Breast epithelium (tissue), 4 donors: Measurements from ENCODE around the gene CPT1B. TPM values are rescaled to one million over a fixed set of nuclear protein-coding genes. Genes with fewer than 3 reads are reported as not detected.

Source experiments
- DNase-seq, 2 donors: peaks; one replicate each; pipeline ENCODE4 v3.0.0-alpha.2; 2019; ENCODE audit warnings: low spot score in 2 of 2
- H3K27ac ChIP-seq, 2 donors: fragments of 200-600 bp; sonication (generic) in 1 of 2; one replicate each; pipeline ENCODE4 v1.5.1; 2016 to 2019; ENCODE audit warnings: mild to moderate bottlenecking in 1 of 2
- H3K27me3 ChIP-seq, 2 donors: fragments of 200-600 bp; sonication (generic) in 1 of 2; one replicate each; pipeline versions ENCODE4 v1.5.1 to v1.6.0; 2017 to 2019; ENCODE audit warnings: control low read depth in 1 of 2, mild to moderate bottlenecking in 1 of 2
- H3K36me3 ChIP-seq: fragments of 200-600 bp; one replicate; pipeline ENCODE4 v1.5.1; 2019
- H3K4me1 ChIP-seq, 2 donors: fragments of 200-600 bp; sonication (generic); one replicate each; pipeline ENCODE4 v1.5.1; 2016 to 2019; ENCODE audit warnings: control low read depth in 1 of 2
- H3K4me3 ChIP-seq, 3 donors: fragments of 200-600 bp; sonication (generic); 1 replicate in 2 of 3; 2 replicates in 1 of 3; pipeline ENCODE4 v1.5.1; 2016 to 2019; ENCODE audit warnings: mild to moderate bottlenecking in 3 of 3, moderate library complexity in 2 of 3
- H3K9me3 ChIP-seq, 2 donors: fragments of 200-600 bp; sonication (generic) in 1 of 2; one replicate each; pipeline ENCODE4 v1.5.1; 2016 to 2019; ENCODE audit warnings: control low read depth in 1 of 2
- CTCF ChIP-seq, 3 donors: fragments of 450-650 bp; IDR thresholded peaks; one replicate each; pipeline ENCODE4 v1.5.1; 2016 to 2017; ENCODE audit warnings: antibody characterized with exemption in 3 of 3, mild to moderate bottlenecking in 3 of 3, moderate library complexity in 3 of 3
- POLR2A ChIP-seq: fragments of 450-650 bp; IDR thresholded peaks from one replicate; pipeline ENCODE4 v1.6.1; 2016; ENCODE audit warnings: antibody characterized with exemption, mild to moderate bottlenecking, moderate library complexity
- POLR2AphosphoS5 ChIP-seq, 3 donors: sonication (generic); formaldehyde crosslinking; IDR thresholded peaks; one replicate each; pipeline ENCODE4 v1.6.1; 2017; ENCODE audit warnings: antibody characterized with exemption in 3 of 3
- intact Hi-C: fragments of 100-400 bp; cut with DNase I; formaldehyde crosslinking; loops from one replicate; pipeline ENCODE4 v1.15.1; 2023; ENCODE audit warnings: low total_unique reads
- total RNA-seq, 3 donors: library from RNA; depleted of rRNA; stranded (reverse); fragments of >200 nt; gene quantifications; one replicate each; pipeline ENCODE4 v1.1.0, GENCODE V29; 2016

CPT1B gene
- total RNA-seq, 3 donors from 2014 or later, result 13.6 to 40.0 (median 39.4) TPM

DNA sequence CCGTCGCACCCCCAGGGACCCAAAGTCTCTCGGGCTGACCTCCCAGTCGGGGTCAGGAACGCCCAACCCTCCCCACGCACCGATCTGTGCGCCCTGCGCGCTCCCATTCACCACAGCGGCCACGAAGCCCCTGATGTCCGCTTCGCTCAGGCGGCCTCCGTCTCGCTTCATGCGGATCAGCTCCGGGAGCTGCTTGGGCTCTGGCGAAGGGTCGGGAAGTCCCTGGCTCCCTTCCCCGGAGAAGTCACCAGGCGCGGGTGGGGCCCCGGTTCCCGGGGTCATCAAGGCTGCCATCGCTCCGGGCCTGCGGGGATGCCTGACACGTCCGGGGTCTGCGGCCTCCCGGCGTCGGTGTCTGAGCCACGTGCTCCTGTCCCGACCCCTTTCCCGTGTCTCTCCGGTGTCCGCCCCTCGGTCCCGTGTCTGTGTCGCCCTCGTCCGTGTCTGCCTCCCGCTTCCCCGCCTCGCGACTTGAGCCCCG is 48.8 kb downstream of the CPT1B start:
- H3K9me3 ChIP-seq, result no peaks in the 10 kb centered on the region
- TF ChIP-seq POLR2AphosphoS5 (IDR thresholded peaks at IDR 0.05), result peak in 1 of 3 donors; percentile 8
- TF ChIP-seq POLR2A, result no peak
- intact Hi-C loops, result loop anchor here (5.0 kb wide), 1 partner anchor 53 kb away; the partner anchor contains the start of gene CHKB
- peak overlapping the region; percentile 68 to 84 (median 68) for H3K4me3 ChIP-seq
- H3K27ac ChIP-seq, result peak overlapping the region; percentile 98 to 99
- H3K4me1 ChIP-seq, result peaks cover 5 to 7% of the 10 kb centered on the region in 2 donors
- DNase-seq, result no peak
- no peaks in the 10 kb centered on the region for H3K36me3 ChIP-seq
- H3K27me3 ChIP-seq, result no peaks in the 10 kb centered on the region

GRCh38 chr22:50528682-50529415 is 49.4 kb downstream of the CPT1B start:
- no peaks in the 10 kb centered on the region for H3K27me3 ChIP-seq
- DNase-seq, result no peak
- peaks cover 10 to 12% of the 10 kb centered on the region in 2 donors for H3K4me1 ChIP-seq
- peak overlapping the region; percentile 98 to 99 for H3K27ac ChIP-seq
- peak overlapping the region; percentile 68 to 84 (median 68) for H3K4me3 ChIP-seq
- no peaks in the 10 kb centered on the region for H3K9me3 ChIP-seq
- intact Hi-C loops, result loop anchor here (5.0 kb wide), 1 partner anchor 53 kb away; the partner anchor contains the start of gene CHKB
- no peak for TF ChIP-seq POLR2A
- no peak for TF ChIP-seq POLR2AphosphoS5 (IDR thresholded peaks at IDR 0.05)
- TF ChIP-seq CTCF (IDR thresholded peaks at IDR 0.05), result no peak
- no peaks in the 10 kb centered on the region for H3K36me3 ChIP-seq

GRCh38 chr22:50527921-50528681 is 50.1 kb downstream of the CPT1B start:
- DNase-seq, result no peak
- H3K36me3 ChIP-seq, result peaks cover 1% of the 10 kb centered on the region
- intact Hi-C loops, result loop anchor here (5.0 kb wide), 1 partner anchor 54 kb away; the partner anchor contains the start of gene CHKB
- no peaks in the 10 kb centered on the region for H3K27me3 ChIP-seq
- peaks cover 10 to 12% of the 10 kb centered on the region in 2 donors for H3K4me1 ChIP-seq
- no peaks in the 10 kb centered on the region for H3K9me3 ChIP-seq
- TF ChIP-seq POLR2A, result no peak
- no peak for TF ChIP-seq POLR2AphosphoS5 (IDR thresholded peaks at IDR 0.05)
- no peak for TF ChIP-seq CTCF (IDR thresholded peaks at IDR 0.05)
- H3K4me3 ChIP-seq, result peak overlapping the region in 1 of 3 donors; percentile 84
- H3K27ac ChIP-seq, result peak overlapping the region; percentile 98 to 99

DNA sequence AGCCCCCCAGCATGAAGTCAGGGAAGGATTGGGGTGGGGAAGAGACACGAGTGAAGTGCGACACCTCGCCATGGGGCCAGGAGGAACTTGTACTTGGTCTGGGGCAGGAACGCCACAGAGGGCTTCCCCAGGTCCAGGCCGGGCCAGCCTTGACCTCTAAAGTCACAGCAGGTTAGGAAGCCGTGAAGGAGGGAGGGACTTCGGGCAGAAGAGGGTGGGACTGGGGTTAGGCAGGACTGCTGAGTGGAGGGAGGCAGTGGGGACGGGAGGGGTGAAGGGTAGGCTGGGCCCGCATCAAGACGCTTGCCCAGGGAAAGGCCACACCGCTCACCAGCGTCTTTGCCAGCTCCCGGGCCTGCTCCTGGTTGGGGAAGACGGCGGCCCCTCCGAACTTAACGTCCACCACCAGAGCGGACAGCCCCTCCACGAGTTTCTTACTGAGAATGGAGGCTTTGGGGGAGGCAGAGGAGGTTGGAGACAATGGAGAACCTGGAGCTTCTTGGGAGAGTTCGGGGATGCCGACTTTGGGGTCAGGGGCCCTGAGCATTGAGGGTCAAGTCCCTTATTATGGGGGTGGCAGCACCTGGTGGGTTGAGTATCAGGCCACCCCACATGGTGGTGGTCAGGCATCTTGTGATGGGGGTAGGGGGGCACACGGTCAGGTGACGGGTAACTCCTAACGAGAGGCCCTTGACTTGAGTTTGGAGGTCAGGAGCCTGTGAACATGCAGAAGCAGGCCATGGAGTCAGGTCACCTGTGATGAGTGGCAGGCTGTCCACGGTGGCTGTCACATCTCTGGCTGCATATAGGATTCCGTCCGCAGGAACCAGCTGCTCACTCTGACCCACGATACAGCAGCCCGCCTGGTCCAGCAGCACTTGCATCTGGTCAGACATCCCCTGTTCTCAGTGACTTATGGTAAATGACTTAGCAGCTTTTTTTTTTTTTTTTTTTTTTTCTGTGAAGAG is 51.1 kb downstream of the CPT1B start:
- Histone ChIP-seq H3K27me3 (no peaks in the 10 kb centered on the region), H3K4me3 (peak overlapping the region; percentile 52 to 91 (median 81)), H3K36me3 (peaks cover 10% of the 10 kb centered on the region), H3K9me3 (no peaks in the 10 kb centered on the region), H3K4me1 (peaks cover 10 to 12% of the 10 kb centered on the region in 2 donors), H3K27ac (peak overlapping the region; percentile 88 to 92)
- no peak for TF ChIP-seq POLR2A
- no peak for TF ChIP-seq CTCF (IDR thresholded peaks at IDR 0.05)
- TF ChIP-seq POLR2AphosphoS5 (IDR thresholded peaks at IDR 0.05), result no peak
- intact Hi-C loops, result loop anchor here (5.0 kb wide), 1 partner anchor 55 kb away; the partner anchor contains the start of gene CHKB
- DNase-seq, result peak in 1 of 2 donors; percentile 51
